Fibroblast of the aortic adventitia (primary cell): ENCODE measurements around the gene GFRA1. TPM values are rescaled to one million over a fixed set of nuclear protein-coding genes. Genes with fewer than 3 reads are reported as not detected.

Experiments used
- DNase-seq: peaks from one replicate; pipeline ENCODE4 v3.0.0-alpha.2; 2010; ENCODE audit warnings: low read depth
- H3K4me3 ChIP-seq: 2 replicates; pipeline ENCODE4 v1.5.1; 2011; ENCODE audit warnings: low read depth, mild to moderate bottlenecking, control low read depth, low read length, moderate library complexity
- CTCF ChIP-seq: IDR thresholded peaks from 2 replicates; pipeline ENCODE4 v1.5.1; 2011; ENCODE audit warnings: mild to moderate bottlenecking, low read length, control low read depth, inconsistent platforms; ENCODE audit not compliant: insufficient read depth
- total RNA-seq: library from RNA; depleted of rRNA; stranded (reverse); fragments of >200 nt; gene quantifications from 2 replicates; pipeline ENCODE4 v1.2.3, GENCODE V29; 2012; ENCODE audit warnings: low replicate concordance

GFRA1 gene
- total RNA-seq, 1 donor, result 0.18 TPM

- no peak overlapping the region for H3K4me3 ChIP-seq
- no peak for TF ChIP-seq CTCF
- no peak for DNase-seq
These were observed 8.9 kb downstream of the GFRA1 start for GRCh38 chr10:116263870-116264655.

- H3K4me3 ChIP-seq, result no peak overlapping the region
- TF ChIP-seq CTCF, result no peak
- no peak for DNase-seq
These were observed 10.3 kb downstream of the GFRA1 start for GRCh38 chr10:116262678-116263077.

GRCh38 chr10:116260599-116260998, 12.4 kb downstream of the GFRA1 start:
- no peak for DNase-seq
- H3K4me3 ChIP-seq, result no peak overlapping the region
- no peak for TF ChIP-seq CTCF

GRCh38 chr10:116259638-116260037, 13.4 kb downstream of the GFRA1 start:
- TF ChIP-seq CTCF, result no peak
- H3K4me3 ChIP-seq, result no peak overlapping the region
- DNase-seq, result no peak

- no peak for DNase-seq
- no peak for TF ChIP-seq CTCF
These were observed 15.2 kb downstream of the GFRA1 start for GRCh38 chr10:116257785-116258184.

GRCh38 chr10:116256752-116257259, 16.2 kb downstream of the GFRA1 start:
- DNase-seq, result no peak
- TF ChIP-seq CTCF, result no peak
- H3K4me3 ChIP-seq, result no peak overlapping the region

More at GRCh38 chr10:116257785-116258184, 15.2 kb downstream of the GFRA1 start:
- H3K4me3 ChIP-seq, result no peak overlapping the region
